H9 (cell line): Measurements from ENCODE around the gene LRFN3. TPM values are rescaled to one million over a fixed set of nuclear protein-coding genes. Genes with fewer than 3 reads are reported as not detected.

Experiments used
- DNase-seq: peaks from one replicate; pipeline ENCODE4 v3.0.0-alpha.2; 2017
- H2AFZ ChIP-seq: one replicate; pipeline ENCODE4 v1.6.1; 2013; ENCODE audit warnings: mild to moderate bottlenecking, low read length, control low read depth, moderate library complexity
- H2AK5ac ChIP-seq: 2 replicates; pipeline ENCODE4 v1.6.1; 2013; ENCODE audit warnings: low read length, control low read depth, mixed read lengths; ENCODE audit not compliant: insufficient read length
- H2BK120ac ChIP-seq: one replicate; pipeline ENCODE4 v1.6.1; 2013; ENCODE audit warnings: low read depth, mild to moderate bottlenecking, low read length, control low read depth, inconsistent platforms; ENCODE audit not compliant: poor library complexity, severe bottlenecking
- H2BK12ac ChIP-seq: 2 replicates; pipeline ENCODE4 v1.6.1; 2013; ENCODE audit warnings: low read length, control low read depth, mixed read lengths, low read depth; ENCODE audit not compliant: insufficient read length
- H2BK15ac ChIP-seq: 2 replicates; pipeline ENCODE4 v1.6.1; 2013; ENCODE audit warnings: low read depth, low read length, control low read depth
- H2BK20ac ChIP-seq: one replicate; pipeline ENCODE4 v1.6.1; 2013; ENCODE audit warnings: low read depth, mild to moderate bottlenecking, low read length, control low read depth, inconsistent platforms; ENCODE audit not compliant: poor library complexity, severe bottlenecking
- H2BK5ac ChIP-seq: 2 replicates; pipeline ENCODE4 v1.6.1; 2013; ENCODE audit warnings: low read length, control low read depth, mixed read lengths; ENCODE audit not compliant: insufficient read length
- H3K14ac ChIP-seq: 2 replicates; pipeline ENCODE4 v1.6.1; 2013; ENCODE audit warnings: low read length, control low read depth; ENCODE audit not compliant: insufficient read depth
- H3K18ac ChIP-seq: 2 replicates; pipeline ENCODE4 v1.6.1; 2013; ENCODE audit warnings: low read depth, mild to moderate bottlenecking, mixed read lengths, low read length, control low read depth; ENCODE audit not compliant: insufficient read length
- H3K23ac ChIP-seq: 2 replicates; pipeline ENCODE4 v1.6.1; 2013; ENCODE audit warnings: low read length, control low read depth, mixed read lengths, low read depth; ENCODE audit not compliant: insufficient read length
- H3K23me2 ChIP-seq: 2 replicates; pipeline ENCODE4 v1.6.1; 2013; ENCODE audit warnings: low read depth, mild to moderate bottlenecking, mixed read lengths, low read length, control low read depth; ENCODE audit not compliant: insufficient read length, poor library complexity, severe bottlenecking
- H3K27ac ChIP-seq: 2 replicates; pipeline ENCODE4 v1.5.1; 2013; ENCODE audit warnings: low read length, control low read depth, mixed read lengths, low read depth; ENCODE audit not compliant: insufficient read length
- H3K27me3 ChIP-seq: 2 replicates; pipeline ENCODE4 v1.6.1; 2013; ENCODE audit warnings: low read length, control low read depth, inconsistent platforms; ENCODE audit not compliant: insufficient read depth
- H3K4ac ChIP-seq: 2 replicates; pipeline ENCODE4 v1.6.1; 2013; ENCODE audit warnings: low read depth, mild to moderate bottlenecking, control low read depth, inconsistent platforms, low read length, moderate library complexity
- H3K4me1 ChIP-seq: 2 replicates; pipeline ENCODE4 v1.6.1; 2013; ENCODE audit warnings: low read length, control low read depth, inconsistent platforms; ENCODE audit not compliant: insufficient read depth
- H3K4me2 ChIP-seq: 2 replicates; pipeline ENCODE4 v1.6.1; 2013; ENCODE audit warnings: low read length, control low read depth, mixed read lengths; ENCODE audit not compliant: insufficient read length, insufficient read depth
- H3K56ac ChIP-seq: 2 replicates; pipeline ENCODE4 v1.6.1; 2013; ENCODE audit warnings: low read depth, mild to moderate bottlenecking, mixed read lengths, low read length, control low read depth; ENCODE audit not compliant: insufficient read length
- H3K79me1 ChIP-seq: 2 replicates; pipeline ENCODE4 v1.6.1; 2013; ENCODE audit warnings: low read depth, mild to moderate bottlenecking, moderate library complexity, low read length, control low read depth, inconsistent platforms; ENCODE audit not compliant: insufficient read depth, poor library complexity, severe bottlenecking
- H3K79me2 ChIP-seq: 2 replicates; pipeline ENCODE4 v1.6.1; 2013; ENCODE audit warnings: low read length, control low read depth, inconsistent platforms; ENCODE audit not compliant: insufficient read depth
- H3K9ac ChIP-seq: 2 replicates; pipeline ENCODE4 v1.6.1; 2013; ENCODE audit warnings: low read length, control low read depth, mixed read lengths; ENCODE audit not compliant: insufficient read length; ENCODE audit errors: extremely low read depth
- H3K9me3 ChIP-seq: one replicate; pipeline ENCODE4 v1.6.1; 2013; ENCODE audit warnings: low read depth, low read length, inconsistent platforms; ENCODE audit not compliant: control insufficient read depth
- H3T11ph ChIP-seq: one replicate; pipeline ENCODE4 v1.6.1; 2013; ENCODE audit warnings: mild to moderate bottlenecking, low read length, control low read depth, inconsistent platforms
- H4K20me1 ChIP-seq: one replicate; pipeline ENCODE4 v1.6.1; 2013; ENCODE audit not compliant: control insufficient read depth, insufficient read length, insufficient read depth
- H4K5ac ChIP-seq: 2 replicates; pipeline ENCODE4 v1.6.1; 2013; ENCODE audit warnings: low read depth, mild to moderate bottlenecking, mixed read lengths, low read length, control low read depth; ENCODE audit not compliant: insufficient read length
- H4K8ac ChIP-seq: replicated peaks from 2 replicates; pipeline ENCODE4 v1.6.1; 2013; ENCODE audit warnings: low read length, control low read depth, mixed read lengths, low read depth; ENCODE audit not compliant: insufficient read length
- H4K91ac ChIP-seq: 2 replicates; pipeline ENCODE4 v1.6.1; 2013; ENCODE audit warnings: low read depth, mild to moderate bottlenecking, moderate library complexity, mixed read lengths, low read length, control low read depth; ENCODE audit not compliant: insufficient read length
- H3K27ac Mint-ChIP-seq, 3 experiments: 2 replicates in 2 of 3; 3 replicates in 1 of 3; pipeline ENCODE4 v1.8.0; 2020 to 2021; ENCODE audit warnings: mixed read lengths in 3 of 3, mild to moderate bottlenecking in 1 of 3, moderate library complexity in 1 of 3
- H3K27me3 Mint-ChIP-seq: 2 replicates; pipeline ENCODE4 v1.8.0; 2021; ENCODE audit warnings: low read depth, mild to moderate bottlenecking, moderate library complexity, mixed read lengths
- H3K36me3 Mint-ChIP-seq, 3 experiments: 2 replicates in 2 of 3; 3 replicates in 1 of 3; pipeline ENCODE4 v1.8.0; 2020 to 2021; ENCODE audit warnings: low read depth in 3 of 3, mixed read lengths in 3 of 3; ENCODE audit not compliant: insufficient read depth in 1 of 3
- H3K4me1 Mint-ChIP-seq, 2 experiments: 2 replicates each; pipeline ENCODE4 v1.8.0; 2020; ENCODE audit warnings: mixed read lengths in 2 of 2
- H3K4me3 Mint-ChIP-seq, 2 experiments: 2 replicates in 1 of 2; 3 replicates in 1 of 2; pipeline ENCODE4 v1.8.0; 2020 to 2021; ENCODE audit warnings: mild to moderate bottlenecking in 2 of 2, mixed read lengths in 2 of 2, moderate library complexity in 1 of 2
- H3K9me3 Mint-ChIP-seq, 2 experiments: 2 replicates in 1 of 2; 3 replicates in 1 of 2; pipeline ENCODE4 v1.8.0; 2020; ENCODE audit warnings: mild to moderate bottlenecking in 2 of 2, mixed read lengths in 2 of 2, moderate library complexity in 1 of 2
- CTCF ChIP-seq: fragments of 200-600 bp; sonication (generic); conservative IDR thresholded peaks from 3 replicates; pipeline ENCODE4 v1.8.0; 2021; ENCODE audit warnings: antibody characterized with exemption, mild to moderate bottlenecking
- WGBS: extraction: QIAGEN DNeasy Blood & Tissue Kit; methylation state at CpG from one replicate; pipeline ENCODE4 v1.1.7; 2013; ENCODE audit warnings: missing lambda C conversion rate, low lambda C conversion rate, mixed read lengths; ENCODE audit not compliant: insufficient read length; ENCODE audit errors: extremely low coverage; 5-methylcytosine and 5-hydroxymethylcytosine counted together
- total RNA-seq: library from RNA; stranded (reverse); gene quantifications from 2 replicates; pipeline ENCODE4 v1.2.1, GENCODE V29; 2021

Gene LRFN3
- total RNA-seq, 1 experiment from 2014 or later: 20.5 TPM

DNA sequence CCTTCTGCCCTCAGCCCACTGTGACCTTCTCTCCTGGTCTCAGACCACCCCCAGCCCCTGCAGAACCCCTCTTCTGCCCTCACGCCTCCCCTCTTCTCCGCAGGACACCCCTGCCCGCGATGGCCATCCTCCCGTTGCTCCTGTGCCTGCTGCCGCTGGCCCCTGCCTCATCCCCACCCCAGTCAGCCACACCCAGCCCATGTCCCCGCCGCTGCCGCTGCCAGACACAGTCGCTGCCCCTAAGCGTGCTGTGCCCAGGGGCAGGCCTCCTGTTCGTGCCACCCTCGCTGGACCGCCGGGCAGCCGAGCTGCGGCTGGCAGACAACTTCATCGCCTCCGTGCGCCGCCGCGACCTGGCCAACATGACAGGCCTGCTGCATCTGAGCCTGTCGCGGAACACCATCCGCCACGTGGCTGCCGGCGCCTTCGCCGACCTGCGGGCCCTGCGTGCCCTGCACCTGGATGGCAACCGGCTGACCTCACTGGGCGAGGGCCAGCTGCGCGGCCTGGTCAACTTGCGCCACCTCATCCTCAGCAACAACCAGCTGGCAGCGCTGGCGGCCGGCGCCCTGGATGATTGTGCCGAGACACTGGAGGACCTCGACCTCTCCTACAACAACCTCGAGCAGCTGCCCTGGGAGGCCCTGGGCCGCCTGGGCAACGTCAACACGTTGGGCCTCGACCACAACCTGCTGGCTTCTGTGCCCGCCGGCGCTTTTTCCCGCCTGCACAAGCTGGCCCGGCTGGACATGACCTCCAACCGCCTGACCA lies 3.3 kb downstream of the LRFN3 start:
- H3K23me2 ChIP-seq: peaks cover 24% of the 10 kb centered on the region
- H3K9me3 ChIP-seq: no peaks in the 10 kb centered on the region
- H2AFZ ChIP-seq: no peak overlapping the region
- H3K4ac ChIP-seq: no peak overlapping the region
- no peak overlapping the region for H3K18ac ChIP-seq
- no peak overlapping the region for H3T11ph ChIP-seq
- no peak for TF ChIP-seq CTCF
- no peaks in the 10 kb centered on the region for H4K20me1 ChIP-seq
- Mint-ChIP-seq H3K27me3 (peaks cover 5% of the 10 kb centered on the region), H3K9me3 (no peaks in the 10 kb centered on the region), H3K4me3 (no peak overlapping the region; a peak in 1 of 5 replicates), H3K27ac (no peak overlapping the region), H3K4me1 (peaks cover 22 to 25% of the 10 kb centered on the region in 2 experiments), H3K36me3 (peaks cover 13 to 39% (median 23%) of the 10 kb centered on the region in 3 experiments)
- H3K27ac ChIP-seq: no peak overlapping the region
- no peaks in the 10 kb centered on the region for H3K27me3 ChIP-seq
- H3K4me2 ChIP-seq: no peak overlapping the region
- H2BK120ac ChIP-seq: no peak overlapping the region
- H3K23ac ChIP-seq: no peak overlapping the region
- no peak for DNase-seq
- H2BK20ac ChIP-seq: no peak overlapping the region
- H2BK5ac ChIP-seq: no peak overlapping the region
- H4K91ac ChIP-seq: no peak overlapping the region
- H3K9ac ChIP-seq: no peak overlapping the region
- WGBS: no CpG with 5 or more reads among the region's 55 CpGs
- H3K79me2 ChIP-seq: no peaks in the 10 kb centered on the region
- H2BK15ac ChIP-seq: no peak overlapping the region
- no peak overlapping the region for H2BK12ac ChIP-seq
- H4K8ac ChIP-seq: no peak overlapping the region
- H3K56ac ChIP-seq: no peak overlapping the region
- H4K5ac ChIP-seq: no peak overlapping the region
- H2AK5ac ChIP-seq: no peak overlapping the region
- peaks cover 7% of the 10 kb centered on the region; the same call in 1 of the 2 replicates for H3K4me1 ChIP-seq
- no peak overlapping the region for H3K14ac ChIP-seq
- H3K79me1 ChIP-seq: no peaks in the 10 kb centered on the region
